NCI-H2196 (cell line): ENCODE results near the gene EIF4A3.

Source experiments
- DNase-seq: peaks from one replicate; lab custom pipeline; 2025; ENCODE audit not compliant: unreplicated experiment; lab: John Stamatoyannopoulos, UW

EIF4A3 gene

GRCh38 chr17:80138856-80139426, 8.0 kb downstream of the EIF4A3 start:
- no peak for DNase-seq

DNA sequence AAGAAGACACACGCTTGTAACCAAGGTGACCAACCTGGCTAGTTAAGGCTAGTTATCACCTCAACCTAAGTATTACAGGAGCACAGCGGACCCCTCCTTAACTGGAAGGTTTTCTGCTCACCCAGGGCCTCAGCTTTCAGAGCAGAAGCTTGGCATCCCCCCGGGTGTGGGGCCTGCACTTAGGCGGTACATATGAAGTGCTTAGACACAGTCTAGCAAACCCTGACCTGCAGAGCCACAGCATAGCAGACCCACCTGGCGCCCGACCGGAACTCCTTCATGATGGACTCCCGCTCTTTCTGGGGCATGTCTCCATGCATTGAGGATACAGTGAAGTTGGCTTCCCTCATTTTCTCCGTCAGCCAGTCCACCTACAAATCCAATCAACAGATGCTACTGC, 9.8 kb downstream of the EIF4A3 start:
- no peak for DNase-seq

- peak; percentile 42 for DNase-seq
Observed at GRCh38 chr17:80133626-80133970, 13.3 kb downstream of the EIF4A3 start.

DNA sequence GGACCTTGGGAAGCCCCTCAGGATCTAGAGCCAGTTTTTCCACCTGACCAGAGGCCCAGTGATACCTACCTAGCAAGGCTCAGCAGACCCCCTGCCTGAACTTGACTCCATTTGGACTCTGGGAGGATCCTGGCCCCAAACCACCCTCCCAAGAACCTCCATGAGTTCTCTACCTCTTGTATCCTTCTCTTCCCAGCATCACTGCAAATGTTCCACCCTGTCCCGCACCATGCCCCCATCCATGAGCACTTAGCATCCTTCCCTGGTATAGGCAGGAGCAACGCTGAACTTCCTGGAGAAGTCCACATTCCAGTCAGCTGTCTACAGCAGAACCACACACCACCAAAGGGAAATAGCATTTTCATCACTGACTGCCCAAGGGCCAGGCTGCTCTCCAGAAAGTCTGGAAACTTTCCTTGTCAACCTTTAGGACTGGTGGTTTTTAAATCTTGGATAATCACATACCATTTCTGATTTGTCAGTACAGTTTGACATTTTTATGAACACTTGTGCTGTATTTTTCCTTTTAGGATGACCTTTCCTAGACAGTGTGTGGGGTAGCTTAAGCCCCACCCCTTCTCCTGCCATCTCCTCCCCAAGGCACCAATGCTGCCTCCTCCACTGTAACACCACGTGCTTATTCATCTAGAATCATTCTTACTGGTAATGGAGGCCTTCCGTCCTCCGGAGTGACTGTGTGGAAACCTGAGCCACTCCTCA, 13.9 kb downstream of the EIF4A3 start:
- DNase-seq = peak; percentile 44

DNA sequence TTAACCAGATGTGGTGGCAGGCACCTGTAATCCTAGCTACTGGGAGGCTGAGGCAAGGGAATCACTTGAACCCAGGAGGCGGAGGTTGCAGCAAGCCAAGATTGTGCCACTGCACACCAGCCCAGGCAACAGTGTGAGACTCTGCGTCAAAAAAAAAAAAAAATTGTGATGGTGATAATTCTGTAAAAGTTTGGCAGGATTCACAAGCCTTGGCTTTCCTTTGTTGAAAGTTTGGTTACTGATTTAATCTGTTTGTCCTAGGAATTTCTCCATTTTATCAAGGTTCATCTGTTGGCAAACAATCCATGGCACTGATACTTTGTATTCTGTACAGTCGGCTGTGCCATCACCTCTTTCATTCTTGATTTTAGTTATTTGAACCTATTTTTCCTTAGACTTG, 15.9 kb downstream of the EIF4A3 start:
- no peak for DNase-seq

DNA sequence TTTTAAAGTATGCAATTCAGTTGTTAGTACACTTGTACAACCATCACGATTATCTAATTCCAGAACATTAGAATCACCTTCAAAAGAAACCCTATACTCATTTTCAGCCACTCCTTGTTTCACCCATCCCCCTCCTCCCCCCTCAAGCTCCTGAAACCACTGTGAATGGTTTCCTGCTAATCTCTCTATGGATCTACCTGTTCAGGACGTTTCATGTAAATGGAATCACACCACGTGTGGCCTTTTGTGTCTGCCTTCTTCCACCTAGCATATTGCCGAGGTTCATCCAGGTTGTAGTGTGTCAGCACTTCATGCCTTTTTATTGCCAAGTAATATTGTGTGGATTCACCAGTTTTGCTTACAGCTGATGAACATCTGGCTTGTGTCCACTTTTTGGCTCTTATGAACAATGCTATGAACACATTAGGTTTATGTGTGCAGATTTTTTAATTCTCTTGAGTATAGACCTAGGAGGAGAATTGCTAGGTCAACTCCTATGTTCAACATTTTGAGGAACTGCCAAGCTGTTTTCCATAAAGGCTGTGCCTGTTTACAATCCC, 17.8 kb downstream of the EIF4A3 start:
- DNase-seq = no peak

GRCh38 chr17:80126449-80126715, 20.5 kb downstream of the EIF4A3 start:
- DNase-seq = no peak

DNA sequence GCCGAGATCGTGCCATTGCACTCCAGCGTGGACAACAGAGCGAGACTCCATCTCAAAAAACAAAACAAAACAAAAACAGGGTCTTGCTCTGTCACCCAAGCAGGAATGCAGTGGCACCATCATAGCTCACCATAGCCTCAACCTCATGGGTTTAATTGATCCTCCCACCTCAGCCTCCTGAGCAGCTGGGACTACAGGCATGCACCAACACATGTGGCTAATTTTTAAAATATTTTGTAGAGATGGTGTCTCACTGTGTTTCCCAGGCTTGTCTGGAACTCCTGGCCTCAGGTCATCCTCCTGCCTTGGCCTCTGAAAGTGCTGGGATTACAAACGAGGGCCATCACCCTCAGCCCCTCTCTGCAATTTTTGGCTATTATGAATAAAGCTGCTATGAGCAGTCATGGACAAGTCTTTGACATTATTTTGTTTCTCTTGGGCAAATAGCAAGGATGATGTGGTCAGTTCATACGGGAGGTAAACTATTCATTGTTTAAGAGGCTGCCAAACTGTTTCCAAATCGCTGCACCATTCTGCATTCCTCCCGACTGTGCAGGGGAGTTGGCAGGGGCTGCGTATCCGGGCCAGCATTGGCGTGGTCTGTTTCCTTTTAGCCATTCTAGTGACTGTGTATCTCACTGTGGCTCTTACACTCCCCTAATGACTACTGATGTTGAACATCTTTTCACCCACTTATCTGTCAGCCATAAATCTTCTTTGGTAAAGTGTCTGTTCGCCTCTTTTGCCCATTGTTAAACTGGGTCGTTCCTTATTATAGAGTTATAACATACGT, 21.1 kb downstream of the EIF4A3 start:
- no peak for DNase-seq

DNA sequence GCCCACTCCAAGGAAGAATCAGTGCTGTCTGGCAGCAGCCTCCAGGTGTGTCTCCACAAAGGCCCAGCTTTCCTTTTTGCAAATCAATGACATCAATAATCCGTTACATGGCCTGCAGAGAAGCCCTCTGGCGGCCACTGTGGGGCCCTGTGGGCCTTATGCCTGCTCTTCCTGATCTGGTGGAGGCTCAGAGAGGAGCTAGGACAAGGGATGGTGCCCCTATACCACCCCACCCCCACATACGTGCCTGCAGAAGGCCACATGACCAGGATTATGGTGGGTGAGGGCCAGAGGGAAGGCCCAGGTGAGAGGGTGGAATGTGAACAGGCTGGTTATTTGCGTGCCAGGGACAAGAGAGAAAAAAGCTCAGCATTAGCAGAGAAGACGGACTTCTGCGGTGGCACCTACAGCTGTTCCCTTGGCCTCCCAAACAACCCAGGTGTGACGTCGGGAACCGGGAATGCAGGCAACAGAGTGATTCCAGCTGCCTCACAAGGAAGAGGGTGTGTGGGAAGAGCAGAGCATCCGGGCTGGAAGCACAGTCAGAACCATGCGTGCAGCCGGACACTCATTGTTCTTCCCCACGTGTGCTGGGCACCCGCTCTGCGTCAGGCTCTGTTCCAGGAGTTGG, 22.5 kb downstream of the EIF4A3 start:
- peak; percentile 21 for DNase-seq

- DNase-seq = no peak
Observed at GRCh38 chr17:80123791-80124190, 23.1 kb downstream of the EIF4A3 start.

GRCh38 chr17:80122926-80123505, 23.9 kb downstream of the EIF4A3 start:
- DNase-seq = no peak

DNA sequence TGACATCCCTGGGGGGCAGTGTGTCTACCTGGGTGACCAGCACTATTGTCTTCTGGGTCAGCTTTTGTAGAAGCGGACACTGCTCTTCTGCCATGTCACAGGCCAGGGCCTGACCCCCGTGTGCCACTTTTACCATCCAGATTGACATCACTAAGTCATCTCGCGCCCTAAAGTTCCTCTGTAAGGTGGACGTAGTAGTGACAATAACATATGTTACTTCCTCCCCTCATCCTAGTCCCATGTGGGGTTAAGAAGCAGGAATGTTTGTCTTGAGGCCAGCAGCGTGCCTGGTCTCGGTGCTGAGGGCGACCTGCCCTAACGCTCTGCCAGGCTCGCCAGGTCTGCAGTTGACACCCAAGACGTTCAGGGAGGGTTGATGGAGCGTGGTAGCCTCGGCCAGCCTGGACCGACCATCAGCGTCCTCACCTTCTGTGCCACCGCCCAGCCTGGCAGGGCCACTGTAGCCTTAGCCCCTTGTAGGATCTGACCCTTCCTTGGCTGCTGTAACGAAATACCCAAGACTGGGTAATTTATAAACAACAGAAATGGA, 24.8 kb downstream of the EIF4A3 start:
- DNase-seq = no peak

GRCh38 chr17:80119839-80120238, 27.1 kb downstream of the EIF4A3 start:
- DNase-seq = no peak

DNA sequence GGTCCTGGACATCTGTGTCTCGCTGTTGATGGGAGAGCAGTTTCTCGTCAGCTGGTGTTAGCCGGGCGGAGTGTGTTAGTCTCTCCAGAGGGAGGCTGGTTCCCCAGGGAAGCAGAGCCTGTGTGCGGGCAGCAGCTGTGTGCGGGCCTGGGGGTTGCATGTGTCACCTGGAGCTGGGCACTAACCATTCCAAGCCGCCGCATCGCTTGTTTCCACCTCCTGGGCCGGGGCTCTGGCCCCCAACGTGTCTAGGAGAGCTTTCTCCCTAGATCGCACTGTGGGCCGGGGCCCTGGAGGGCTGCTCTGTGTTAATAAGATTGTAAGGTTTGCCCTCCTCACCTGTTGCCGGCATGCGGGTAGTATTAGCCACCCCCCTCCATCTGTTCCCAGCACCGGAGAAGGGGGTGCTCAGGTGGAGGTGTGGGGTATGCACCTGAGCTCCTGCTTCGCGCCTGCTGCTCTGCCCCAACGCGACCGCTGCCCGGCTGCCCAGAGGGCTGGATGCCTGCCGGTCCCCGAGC, 27.6 kb downstream of the EIF4A3 start:
- DNase-seq = no peak

DNA sequence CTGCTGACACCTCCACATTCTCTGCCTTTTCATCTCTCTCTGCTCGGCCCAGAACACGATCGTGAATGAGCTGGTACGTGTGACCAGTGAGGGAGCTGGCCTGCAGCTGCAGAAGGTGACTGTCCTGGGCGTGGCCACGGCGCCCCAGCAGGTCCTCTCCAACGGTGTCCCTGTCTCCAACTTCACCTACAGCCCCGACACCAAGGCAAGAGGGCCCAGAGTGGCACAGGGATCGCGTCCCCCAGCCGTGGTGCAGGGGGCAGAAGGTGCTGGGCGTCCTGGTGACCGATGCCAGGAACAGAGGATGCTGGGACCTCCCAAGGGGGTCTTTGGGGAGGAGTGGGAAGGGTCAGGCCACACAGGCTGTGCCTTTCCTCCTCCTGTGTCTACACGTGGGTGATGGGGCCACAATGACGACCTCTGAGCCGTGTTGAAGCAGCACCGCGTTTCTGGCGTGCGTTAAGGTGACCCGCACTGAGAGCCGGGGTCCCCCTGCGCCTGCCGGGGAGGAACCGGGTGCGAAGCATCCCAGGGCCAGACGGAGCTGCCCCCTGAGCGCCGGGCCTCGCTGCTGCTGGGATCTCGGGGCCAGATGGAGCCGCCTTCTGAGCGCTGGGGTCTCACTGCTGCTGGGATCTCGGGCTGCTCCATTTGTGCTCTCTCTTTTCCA, 28.2 kb downstream of the EIF4A3 start:
- DNase-seq = no peak

DNA sequence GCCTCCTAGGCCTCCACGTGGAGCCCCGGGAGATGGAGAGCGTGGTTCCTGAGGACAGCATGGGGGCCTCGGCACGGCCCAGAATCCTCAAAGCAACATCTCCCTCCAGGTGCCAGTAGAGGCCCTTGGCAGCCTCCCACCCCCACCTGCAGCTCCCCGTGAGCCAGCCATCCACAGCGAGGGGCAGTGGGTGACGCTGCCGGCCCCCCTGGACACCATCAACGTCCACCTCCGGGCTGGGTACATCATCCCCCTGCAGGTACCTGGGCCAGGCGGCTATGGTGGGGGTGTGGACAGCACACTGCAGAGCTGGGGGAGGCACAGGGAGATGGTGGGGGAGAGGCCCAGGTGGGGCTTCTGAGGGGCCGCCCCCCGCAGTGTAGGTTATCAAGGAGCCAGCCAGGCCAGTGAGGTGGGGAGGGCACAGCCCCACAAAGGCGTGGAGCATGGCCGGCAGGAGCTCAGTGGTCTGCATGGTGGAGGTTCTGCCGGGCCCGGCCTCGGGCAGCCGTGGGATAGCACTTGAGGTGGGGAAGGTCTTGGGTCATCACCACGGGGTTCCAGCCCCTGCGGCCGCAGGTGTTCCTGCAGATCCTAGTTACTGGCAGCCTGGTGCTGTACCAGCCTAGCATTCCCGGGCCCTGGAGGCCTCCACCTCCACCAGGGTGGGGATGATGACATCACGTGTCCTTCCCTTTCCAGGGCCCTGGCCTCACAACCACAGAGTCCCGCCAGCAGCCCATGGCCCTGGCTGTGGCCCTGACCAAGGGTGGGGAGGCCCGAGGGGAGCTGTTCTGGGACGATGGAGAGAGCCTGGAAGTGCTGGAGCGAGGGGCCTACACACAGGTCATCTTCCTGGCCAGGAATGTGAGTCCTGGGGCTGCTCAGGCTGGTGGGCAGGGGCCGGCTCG, 29.2 kb downstream of the EIF4A3 start:
- DNase-seq = no peak

- DNase-seq = no peak
Observed at GRCh38 chr17:80116921-80117380, 30.0 kb downstream of the EIF4A3 start.

- no peak for DNase-seq
Observed at GRCh38 chr17:80116276-80116920, 30.5 kb downstream of the EIF4A3 start.

- no peak for DNase-seq
Observed at GRCh38 chr17:80115159-80115558, 31.8 kb downstream of the EIF4A3 start.
